NCI-H2107 treated with DMSO at 0.1 percent for 48 hours (cell line): ENCODE measurements around the gene MCM8.

Experiments used
- DNase-seq: peaks from one replicate; lab custom pipeline; 2025; ENCODE audit not compliant: unreplicated experiment; lab: John Stamatoyannopoulos, UW

The MCM8 gene

GRCh38 chr20:5950271-5951031, at the start of gene MCM8, which contains the start of gene TRMT6:
MCM8 (plus strand) TSS chr20:5950652; CDS start chr20:5952016, 1,364 bp downstream.
TRMT6 (minus strand) TSS chr20:5950533; CDS start chr20:5950405, 128 bp downstream.
- peak; percentile 52 for DNase-seq

- DNase-seq: no peak
Observed at GRCh38 chr20:5900908-5901307, 49.5 kb upstream of the MCM8 start.

GRCh38 chr20:5908981-5909380, 41.5 kb upstream of the MCM8 start:
- DNase-seq: no peak

DNA sequence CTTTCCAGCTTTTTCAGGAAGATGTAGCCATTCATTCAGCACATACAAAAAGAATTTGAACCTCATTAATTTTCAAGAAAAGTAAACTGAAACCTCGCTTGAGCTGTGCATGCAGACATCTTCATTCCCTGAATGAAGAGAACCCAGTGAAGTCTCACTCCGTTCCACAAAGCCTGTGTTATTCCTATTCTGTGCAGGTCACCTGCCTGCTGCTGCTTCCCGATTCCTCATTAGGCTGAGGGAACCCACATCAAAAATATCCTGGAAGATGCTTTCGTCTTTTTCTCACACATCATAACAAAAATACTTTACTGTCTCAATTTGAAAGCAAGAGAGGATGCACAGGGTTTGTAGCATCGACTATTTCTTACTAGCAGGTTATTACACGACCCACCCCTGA, 40.3 kb upstream of the MCM8 start:
- DNase-seq: no peak

GRCh38 chr20:5913166-5913565, 37.3 kb upstream of the MCM8 start:
- no peak for DNase-seq

DNA sequence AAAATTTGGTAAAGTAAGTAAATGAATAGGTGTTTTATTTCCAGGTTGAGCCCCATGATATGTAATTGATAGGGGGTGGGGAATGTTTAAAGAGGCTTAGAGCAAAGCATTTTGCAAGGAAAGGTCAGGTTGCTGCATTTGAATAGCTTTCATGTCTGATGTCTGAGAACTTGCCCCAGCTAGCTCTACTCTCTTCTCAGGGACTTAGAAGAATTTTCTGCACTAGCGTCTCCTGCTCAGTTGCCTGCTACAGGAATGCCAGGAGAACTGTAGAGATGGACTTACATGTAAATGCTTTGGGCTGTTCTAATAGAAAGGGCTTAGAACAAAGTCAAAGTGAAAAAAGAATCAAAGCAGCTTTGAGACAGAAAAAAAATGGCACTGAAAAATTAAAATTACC, 35.6 kb upstream of the MCM8 start:
- no peak for DNase-seq

- no peak for DNase-seq
Observed at GRCh38 chr20:5918856-5919625, 31.4 kb upstream of the MCM8 start.

GRCh38 chr20:5919626-5920544, 30.6 kb upstream of the MCM8 start:
- no peak for DNase-seq

GRCh38 chr20:5920581-5920980, 29.9 kb upstream of the MCM8 start:
- no peak for DNase-seq

- DNase-seq: no peak
Observed at GRCh38 chr20:5923493-5923892, 27.0 kb upstream of the MCM8 start.

- no peak for DNase-seq
Observed at GRCh38 chr20:5925551-5925950, 24.9 kb upstream of the MCM8 start.

DNA sequence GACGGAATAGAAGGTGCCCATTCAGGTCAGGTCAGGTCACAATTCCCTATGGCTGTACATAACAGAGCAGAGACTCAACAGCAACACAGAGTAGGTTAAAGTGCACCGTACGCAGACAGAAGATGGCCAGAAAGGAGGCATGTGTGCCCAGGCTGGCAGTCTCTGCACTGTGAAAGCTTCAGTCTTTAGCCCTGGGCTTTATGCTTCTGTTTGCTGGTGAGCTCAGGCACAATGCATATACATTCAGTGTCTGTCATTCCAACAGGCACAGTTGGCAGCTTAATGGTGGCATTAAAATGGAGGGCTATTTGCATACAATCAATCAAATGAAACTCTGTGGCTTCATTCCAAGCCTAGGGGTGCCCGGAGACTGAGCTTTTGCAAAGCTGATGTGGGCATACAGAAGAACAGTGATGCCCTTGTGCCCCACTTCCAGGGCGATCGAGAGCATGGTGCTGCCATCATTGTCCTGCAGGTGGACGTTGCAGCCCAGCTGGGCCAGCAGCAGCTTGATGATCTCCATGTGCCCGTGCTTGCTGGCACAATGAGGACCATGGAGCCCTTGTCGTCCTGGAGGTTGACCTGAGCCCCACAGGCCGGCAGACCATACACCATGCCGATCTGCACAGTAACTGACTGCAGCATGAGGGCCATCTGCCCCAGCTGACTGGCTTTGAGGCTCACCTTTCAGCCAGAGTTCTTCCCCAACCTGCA, 22.5 kb upstream of the MCM8 start:
- no peak for DNase-seq

DNA sequence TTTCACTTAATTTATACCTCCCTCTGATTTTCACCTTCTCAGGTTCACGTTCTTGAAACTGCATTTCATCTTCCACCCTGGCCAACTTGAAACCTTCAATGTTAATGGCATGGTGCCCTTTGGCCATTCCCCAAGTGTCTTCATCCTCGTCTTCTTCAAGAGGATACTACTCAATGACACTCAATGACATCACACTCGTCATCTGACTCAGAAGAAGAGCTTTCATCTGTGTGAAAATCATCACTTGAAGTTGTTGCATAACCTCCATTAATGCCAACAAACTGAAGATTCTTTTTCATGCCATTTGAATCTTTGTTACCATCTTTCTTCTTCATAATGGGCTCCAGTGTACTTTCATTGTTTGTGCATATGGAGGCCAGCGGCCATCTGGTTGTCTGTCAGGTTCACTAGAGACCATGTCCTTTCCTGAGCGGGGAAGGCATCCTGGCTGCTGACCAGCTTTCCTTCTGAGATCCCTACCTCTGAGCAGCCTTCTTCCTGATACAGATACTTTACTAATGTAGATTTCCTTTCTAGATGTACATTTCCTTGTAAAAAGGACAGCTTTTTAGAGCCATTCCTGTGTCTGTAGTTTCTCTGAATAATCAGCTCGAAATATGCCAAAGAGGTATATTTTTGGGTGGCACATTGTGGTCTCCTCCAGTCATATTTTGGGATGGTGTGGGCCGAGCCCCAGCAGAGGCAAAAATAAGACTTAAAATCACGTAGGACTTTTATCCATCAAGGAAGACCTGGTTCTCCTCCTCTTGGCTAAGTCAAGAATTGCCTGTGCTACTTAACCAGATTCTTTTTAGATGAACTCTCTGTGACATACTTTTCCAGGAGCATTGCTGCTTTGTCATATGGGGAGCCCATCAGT, 21.4 kb upstream of the MCM8 start:
- no peak for DNase-seq

GRCh38 chr20:5931411-5931810, 19.0 kb upstream of the MCM8 start:
- DNase-seq: no peak

DNA sequence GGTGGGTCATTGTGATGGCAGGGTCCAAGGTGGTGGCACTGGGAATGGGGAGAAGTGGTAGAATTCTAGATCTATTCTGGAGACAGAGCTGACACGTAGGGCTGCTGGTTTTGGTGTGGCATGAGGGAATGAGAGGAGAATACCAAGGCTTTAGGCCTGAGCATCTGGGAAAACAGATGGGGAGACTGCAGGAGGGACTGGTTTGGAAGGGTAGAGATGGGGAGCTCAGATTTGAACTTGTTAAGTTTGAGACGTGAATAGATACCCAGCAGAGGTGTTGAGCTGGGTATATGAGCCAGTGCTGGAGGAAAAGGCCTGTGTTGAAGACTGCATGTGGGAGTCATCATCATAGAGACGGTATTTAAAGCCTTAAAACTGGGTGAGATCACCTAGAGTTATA, 17.7 kb upstream of the MCM8 start:
- no peak for DNase-seq

DNA sequence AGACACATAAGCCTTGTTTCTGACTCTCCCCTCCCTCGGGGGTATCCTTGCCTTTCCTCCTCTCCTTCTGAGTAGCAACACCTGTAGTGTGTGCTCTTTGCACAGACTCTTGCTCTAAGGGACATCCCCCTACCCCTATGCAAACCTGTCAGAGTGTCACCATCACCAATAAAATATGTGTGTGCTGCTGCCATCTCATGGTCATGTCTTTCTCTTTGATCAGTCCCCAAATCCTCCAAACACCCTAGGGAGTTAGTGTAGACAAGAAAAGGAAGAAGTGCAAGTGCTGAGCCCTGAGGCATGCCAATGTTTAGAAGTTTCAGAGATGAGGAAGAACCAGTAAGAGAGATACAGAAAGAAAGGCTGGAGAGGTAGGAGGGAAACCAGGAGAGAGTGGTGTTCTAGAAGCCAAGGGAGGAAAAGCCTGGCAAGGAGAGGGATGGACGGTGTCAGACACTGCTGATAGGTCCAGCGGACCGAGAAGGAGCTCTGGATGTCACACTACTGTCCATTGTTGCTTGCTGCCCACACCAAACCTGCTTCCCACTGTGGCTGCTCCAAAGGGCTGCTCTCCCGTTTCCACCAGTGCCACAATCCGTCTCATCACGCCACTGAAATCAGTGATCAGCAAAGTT, 16.5 kb upstream of the MCM8 start:
- DNase-seq: no peak

GRCh38 chr20:5935384-5935783, 15.1 kb upstream of the MCM8 start:
- DNase-seq: no peak

GRCh38 chr20:5936238-5936637, 14.2 kb upstream of the MCM8 start:
- DNase-seq: no peak

- DNase-seq: no peak
Observed at GRCh38 chr20:5938456-5939029, 11.9 kb upstream of the MCM8 start.
